GM12801 (cell line): ENCODE data around the gene DYNC1I1.

Source experiments
- CTCF ChIP-seq: IDR thresholded peaks from one replicate; pipeline ENCODE4 v1.5.1; 2011; ENCODE audit warnings: control low read depth; ENCODE audit not compliant: insufficient read length; ENCODE audit errors: extremely low read depth

The DYNC1I1 gene

GRCh38 chr7:96033009-96033598, 260.8 kb downstream of the DYNC1I1 start:
- TF ChIP-seq CTCF, result no peak

DNA sequence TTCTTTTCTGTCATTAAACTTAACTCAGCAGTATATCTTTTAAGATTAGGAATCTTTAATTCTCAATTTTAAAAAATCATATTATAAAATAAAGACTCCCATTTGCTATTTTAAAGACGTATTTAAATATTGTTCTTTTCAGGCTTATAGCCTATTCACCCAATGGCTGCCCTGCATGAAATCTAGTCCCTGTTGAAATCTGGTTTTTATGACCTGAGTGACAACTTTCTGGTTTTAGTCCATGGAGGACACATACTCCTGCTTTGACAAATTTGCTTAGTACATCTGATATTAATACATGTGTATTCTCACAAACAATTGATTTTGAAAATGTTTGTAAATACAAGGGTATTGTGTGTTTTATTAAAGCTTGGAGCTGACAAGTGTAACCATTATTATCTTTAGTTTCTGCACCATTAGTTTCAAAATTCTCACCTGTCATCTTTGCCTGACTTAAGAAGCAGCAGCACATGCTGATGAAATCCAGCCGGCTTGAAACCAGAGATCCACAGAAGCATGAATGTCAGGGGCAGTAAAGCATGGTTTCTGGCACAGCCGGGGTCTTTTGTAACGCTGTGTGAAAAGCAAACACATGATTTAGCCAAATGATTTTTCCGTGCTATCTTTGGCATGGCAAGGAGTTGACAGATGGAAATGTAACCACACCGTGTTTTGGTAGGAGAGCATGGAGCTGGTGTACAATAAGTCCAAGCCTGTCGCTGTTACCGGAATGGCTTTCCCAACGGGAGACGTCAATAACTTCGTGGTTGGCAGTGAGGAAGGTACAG, 262.8 kb downstream of the DYNC1I1 start:
- TF ChIP-seq CTCF, result no peak

GRCh38 chr7:96040250-96040772, 268.0 kb downstream of the DYNC1I1 start:
- TF ChIP-seq CTCF, result no peak

GRCh38 chr7:96041171-96041570, 268.8 kb downstream of the DYNC1I1 start:
- no peak for TF ChIP-seq CTCF

- TF ChIP-seq CTCF, result no peak
Measured at GRCh38 chr7:96045181-96045580, 272.8 kb downstream of the DYNC1I1 start.

DNA sequence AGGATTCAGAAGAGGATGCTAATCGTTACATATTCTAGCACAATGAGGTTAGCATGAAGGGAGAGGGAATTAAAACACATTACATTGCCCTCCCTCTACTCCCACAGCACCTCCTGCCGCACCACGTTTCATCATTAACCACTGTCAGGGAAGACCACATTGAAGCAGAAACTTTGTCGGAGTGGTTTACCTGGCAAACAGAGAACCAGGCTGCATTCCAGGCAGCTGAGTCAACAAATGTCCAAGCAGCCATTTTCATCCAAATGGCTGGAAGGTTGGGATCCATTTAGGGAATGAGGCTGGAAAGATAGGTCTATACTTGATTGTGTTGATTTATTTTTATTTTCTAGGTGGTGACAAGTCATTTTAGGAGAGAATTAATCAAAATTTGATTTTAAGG, 273.6 kb downstream of the DYNC1I1 start:
- no peak for TF ChIP-seq CTCF

GRCh38 chr7:96052289-96052688, 279.9 kb downstream of the DYNC1I1 start:
- no peak for TF ChIP-seq CTCF
